Pancreas (tissue), 10 donors: ENCODE data around the gene IFT88. TPM values are rescaled to one million over a fixed set of nuclear protein-coding genes. Genes with fewer than 3 reads are reported as not detected.

Source experiments
- ATAC-seq, 4 donors: fragments of 200-7000 bp; cut with Tn5 transposase; one replicate each; pipeline versions ENCODE4 v1.8.0 to v1.9.1; 2020; ENCODE audit warnings: mild to moderate bottlenecking in 4 of 4, moderate library complexity in 4 of 4
- DNase-seq, 6 donors: peaks; one replicate each; pipeline ENCODE4 v3.0.0-alpha.2; 2020
- FAIRE-seq: peaks from 2 replicates; lab custom pipeline; 2012; peaks lifted over from hg19 to GRCh38; lab: Jason Lieb, UNC
- H3K27ac ChIP-seq, 4 donors: fragments of 200-600 bp; sonication (generic); 1 replicate in 3 of 4; 2 replicates in 1 of 4; pipeline versions ENCODE4 v1.5.0 to v1.8.0; 2020
- H3K27me3 ChIP-seq, 4 donors: fragments of 200-600 bp; one replicate each; pipeline ENCODE4 v1.8.0; 2021
- H3K36me3 ChIP-seq, 3 donors: fragments of 200-600 bp; sonication (generic) in 1 of 3; one replicate each; pipeline versions ENCODE4 v1.5.0 to v1.8.0; 2020 to 2021
- H3K4me1 ChIP-seq, 3 donors: fragments of 200-600 bp; one replicate each; pipeline ENCODE4 v1.8.0; 2021
- H3K4me3 ChIP-seq, 4 donors: fragments of 200-600 bp; sonication (generic) in 2 of 4; one replicate each; pipeline versions ENCODE4 v1.5.0 to v1.8.0; 2020 to 2021
- H3K9me3 ChIP-seq, 4 donors: fragments of 200-600 bp; one replicate each; pipeline ENCODE4 v1.8.0; 2021
- CTCF ChIP-seq, 4 donors: fragments of 200-600 bp; sonication (generic) in 3 of 4; IDR thresholded peaks; one replicate each; pipeline versions ENCODE4 v1.5.0 to v1.8.0; 2021; ENCODE audit warnings: antibody characterized with exemption in 4 of 4
- WGBS, 2 donors: extraction: QIAGEN DNeasy Blood & Tissue Kit; methylation state at CpG; one replicate each; pipeline ENCODE4 v1.1.7; 2013; 5-methylcytosine and 5-hydroxymethylcytosine counted together
- intact Hi-C, 3 donors: fragments of 100-400 bp; cut with DNase I; formaldehyde crosslinking; loops; one replicate each; pipeline versions ENCODE4 v1.11.1 to v1.14.2; 2022
- polyA plus RNA-seq, 2 donors: library from polyadenylated mRNA; stranded (reverse); fragments of 200-250 nt; gene quantifications; one replicate each; pipeline ENCODE4 v1.2.3, GENCODE V29; 2013
- total RNA-seq, 6 donors: library from RNA; stranded (reverse); fragmentation: NEBNext Ultra II Directional in 4 of 6; extraction: Animal tissue kit (Norgen Biotek cat#: 25700) in 4 of 6; gene quantifications; one replicate each; pipeline versions ENCODE4 v1.2.1 to v1.2.4, GENCODE V29; 2021 to 2023
- donor health status: healthy with polysubstance abuse.
- donor health status: DM: no; HTN: no; CAD: no; lungs with moderate emphysema.
- donor health status: DM: no; HTN: no; CAD: no.
- donor health status: control.
- donor health status: control.
- donor health status: Bipolar disorder and iron deficiency.
- donor health status: DM: yes; HTN: yes; CAD: no.
- donor health status: DM: no; HTN: no; CAD: no.
- donor health status: DM: no; HTN: no; CAD: no.
- donor health status: DM: yes; HTN: yes; CAD: no.

The IFT88 gene
- total and polyA plus RNA-seq, 8 donors = 4.7 to 16.0 (median 7.0) TPM

- no peak for ATAC-seq
- no peaks in the 10 kb centered on the region for H3K9me3 ChIP-seq
- FAIRE-seq = no peak
- intact Hi-C loops = no loop called here
- no peak for TF ChIP-seq CTCF (IDR thresholded peaks at IDR 0.05)
- H3K4me1 ChIP-seq = no peaks in the 10 kb centered on the region
- no peak overlapping the region for H3K4me3 ChIP-seq
- H3K36me3 ChIP-seq = no peaks in the 10 kb centered on the region
- 71 to 84% methylated on average over 2 of the region's 2 CpGs for WGBS, 2 donors
- H3K27me3 ChIP-seq = no peaks in the 10 kb centered on the region
- H3K27ac ChIP-seq = no peak overlapping the region
- no peak for DNase-seq
These were observed 27.3 kb downstream of the IFT88 start for GRCh38 chr13:20594280-20594679.

- Histone ChIP-seq H3K4me1 (no peaks in the 10 kb centered on the region), H3K4me3 (no peak overlapping the region), H3K9me3 (no peaks in the 10 kb centered on the region), H3K36me3 (peaks cover 0 to 6% (median 0%) of the 10 kb centered on the region in 3 donors), H3K27ac (no peak overlapping the region), H3K27me3 (no peaks in the 10 kb centered on the region)
- WGBS, 2 donors = 95 to 98% methylated on average over 15 of the region's 15 CpGs
- no peak for FAIRE-seq
- ATAC-seq = no peak
- no peak for DNase-seq
- no peak for TF ChIP-seq CTCF (IDR thresholded peaks at IDR 0.05)
- intact Hi-C loops = no loop called here
These were observed 40.1 kb downstream of the IFT88 start for GRCh38 chr13:20607015-20607414.

GRCh38 chr13:20608438-20609020, 41.6 kb downstream of the IFT88 start:
- WGBS, 2 donors = 79 to 81% methylated on average over 10 of the region's 10 CpGs
- no peak for DNase-seq
- ATAC-seq = no peak
- Histone ChIP-seq H3K27ac (no peak overlapping the region), H3K9me3 (no peaks in the 10 kb centered on the region), H3K4me1 (no peaks in the 10 kb centered on the region), H3K36me3 (peaks cover 0 to 6% (median 0%) of the 10 kb centered on the region in 3 donors), H3K27me3 (no peaks in the 10 kb centered on the region), H3K4me3 (no peak overlapping the region)
- no peak for FAIRE-seq
- intact Hi-C loops = no loop called here
- no peak for TF ChIP-seq CTCF (IDR thresholded peaks at IDR 0.05)

DNA sequence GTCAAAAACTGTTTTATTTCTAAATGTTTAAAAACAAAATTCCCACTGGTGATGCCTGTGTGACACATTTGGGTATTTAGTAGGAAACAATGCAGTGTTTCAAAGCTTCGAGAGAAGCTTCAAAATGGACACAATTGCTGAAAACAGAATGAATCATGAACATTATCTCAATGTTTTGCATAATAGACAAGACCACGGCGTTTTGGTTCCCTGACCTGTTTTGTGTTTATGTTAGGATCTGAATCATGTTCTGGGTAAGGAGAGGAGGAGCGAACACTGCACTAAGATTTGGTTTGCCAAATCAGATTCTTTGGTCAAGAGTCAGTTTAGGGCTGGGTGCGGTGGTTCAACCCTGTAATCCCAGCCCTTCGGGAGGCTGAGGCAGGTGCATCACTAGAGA, 42.2 kb downstream of the IFT88 start:
- no peak for ATAC-seq

More for the DNA sequence above, 42.2 kb downstream of the IFT88 start:
- Histone ChIP-seq H3K36me3 (peaks cover 0 to 6% (median 0%) of the 10 kb centered on the region in 3 donors), H3K9me3 (no peaks in the 10 kb centered on the region), H3K4me1 (no peaks in the 10 kb centered on the region), H3K4me3 (no peak overlapping the region), H3K27me3 (no peaks in the 10 kb centered on the region), H3K27ac (no peak overlapping the region)
- intact Hi-C loops = no loop called here
- no peak for TF ChIP-seq CTCF (IDR thresholded peaks at IDR 0.05)
- 87 to 93% methylated on average over 6 of the region's 6 CpGs for WGBS, 2 donors
- no peak for DNase-seq
- FAIRE-seq = no peak
